SK-N-SH treated with all-trans-retinoic acid at 6 μM for 48 hours (cell line): Measurements from ENCODE around the gene SAP25.

Experiments
- ATAC-seq: fragments of 200-7000 bp; cut with Tn5 transposase; 3 replicates; pipeline ENCODE4 v1.9.1; 2020; ENCODE audit warnings: mild to moderate bottlenecking, moderate library complexity
- ARNTL ChIP-seq: fragments of 450-650 bp; formaldehyde crosslinking; IDR thresholded peaks from 2 replicates; pipeline ENCODE4 v1.5.0; 2020; ENCODE audit warnings: low read depth, mild to moderate bottlenecking, moderate library complexity, borderline replicate concordance
- BACH2 ChIP-seq: fragments of 250-450 bp; sonication (Bioruptor Pico); IDR thresholded peaks from 2 replicates; pipeline ENCODE4 v1.9.0; 2021; ENCODE audit warnings: mild to moderate bottlenecking, borderline replicate concordance
- CSDC2 ChIP-seq: fragments of 250-450 bp; sonication (Bioruptor Pico); IDR thresholded peaks from 2 replicates; pipeline ENCODE4 v1.5.0; 2020; ENCODE audit warnings: mild to moderate bottlenecking, moderate library complexity
- ESRRG ChIP-seq: fragments of 250-450 bp; sonication (Bioruptor Pico); IDR thresholded peaks from 2 replicates; pipeline ENCODE4 v1.6.1; 2021; ENCODE audit warnings: mild to moderate bottlenecking
- GLIS3 ChIP-seq: fragments of 250-450 bp; sonication (Bioruptor Pico); IDR thresholded peaks from 2 replicates; pipeline ENCODE4 v1.5.0; 2020; ENCODE audit warnings: mild to moderate bottlenecking, moderate library complexity
- ISL1 ChIP-seq: fragments of 250-450 bp; sonication (Bioruptor Pico); IDR thresholded peaks from 2 replicates; pipeline ENCODE4 v2.1.2; 2022; ENCODE audit warnings: mild to moderate bottlenecking, moderate library complexity
- OSR1 ChIP-seq: fragments of 250-450 bp; sonication (Bioruptor Pico); IDR thresholded peaks from 2 replicates; pipeline ENCODE4 v1.8.0; 2022; ENCODE audit warnings: moderate library complexity, mild to moderate bottlenecking, inconsistent platforms
- POU6F1 ChIP-seq: fragments of 250-450 bp; sonication (Bioruptor Pico); IDR thresholded peaks from 2 replicates; pipeline ENCODE4 v1.8.0; 2021; ENCODE audit warnings: low read depth, mild to moderate bottlenecking, moderate library complexity, borderline replicate concordance
- PPARA ChIP-seq: fragments of 250-450 bp; sonication (Bioruptor Pico); IDR thresholded peaks from 2 replicates; pipeline ENCODE4 v1.5.0; 2020; ENCODE audit warnings: mild to moderate bottlenecking, borderline replicate concordance
- RARB ChIP-seq: fragments of 250-450 bp; sonication (Bioruptor Pico); IDR thresholded peaks from 2 replicates; pipeline ENCODE4 v1.8.0; 2021; ENCODE audit warnings: mild to moderate bottlenecking, moderate library complexity
- SNAI2 ChIP-seq: fragments of 250-450 bp; sonication (Bioruptor Pico); IDR thresholded peaks from 2 replicates; pipeline ENCODE4 v1.5.0; 2020; ENCODE audit warnings: mild to moderate bottlenecking, moderate library complexity
- TCF4 ChIP-seq: fragments of 250-450 bp; sonication (Bioruptor Pico); IDR thresholded peaks from 2 replicates; pipeline ENCODE4 v1.8.0; 2021; ENCODE audit warnings: mild to moderate bottlenecking, moderate library complexity, borderline replicate concordance
- TOX ChIP-seq: fragments of 250-450 bp; sonication (Bioruptor Pico); IDR thresholded peaks from 2 replicates; pipeline ENCODE4 v1.8.0; 2021; ENCODE audit warnings: mild to moderate bottlenecking, moderate library complexity, borderline replicate concordance
- ZFP3 ChIP-seq: fragments of 250-450 bp; sonication (Bioruptor Pico); IDR thresholded peaks from 2 replicates; pipeline ENCODE4 v1.5.0; 2020; ENCODE audit warnings: mild to moderate bottlenecking, moderate library complexity
- ZFP30 ChIP-seq: fragments of 450-650 bp; formaldehyde crosslinking; IDR thresholded peaks from 2 replicates; pipeline ENCODE4 v1.5.0; 2022; ENCODE audit warnings: mild to moderate bottlenecking, moderate library complexity
- ZNF565 ChIP-seq: fragments of 450-650 bp; formaldehyde crosslinking; conservative IDR thresholded peaks from 2 replicates; pipeline ENCODE4 v1.5.0; 2020; ENCODE audit warnings: low read depth, mild to moderate bottlenecking, moderate library complexity
- ZNF70 ChIP-seq: fragments of 450-650 bp; formaldehyde crosslinking; IDR thresholded peaks from 2 replicates; pipeline ENCODE4 v1.5.0; 2020; ENCODE audit warnings: mild to moderate bottlenecking, moderate library complexity
- ZNF8 ChIP-seq: fragments of 450-650 bp; formaldehyde crosslinking; IDR thresholded peaks from 2 replicates; pipeline ENCODE4 v1.5.0; 2020; ENCODE audit warnings: mild to moderate bottlenecking, moderate library complexity
- TF ChIP-seq, protein P1 (sequence below): fragments of 250-450 bp; sonication (Bioruptor Pico); IDR thresholded peaks from 2 replicates; pipeline ENCODE4 v1.8.0; 2020; ENCODE audit warnings: mild to moderate bottlenecking, moderate library complexity, borderline replicate concordance
- TF ChIP-seq, protein P2 (sequence below): fragments of 250-450 bp; sonication (Bioruptor Pico); IDR thresholded peaks from 2 replicates; pipeline ENCODE4 v1.5.1; 2021; ENCODE audit warnings: mild to moderate bottlenecking, moderate library complexity
- TF ChIP-seq, protein P3 (sequence below): fragments of 250-450 bp; sonication (Bioruptor Pico); IDR thresholded peaks from 2 replicates; pipeline ENCODE4 v1.5.1; 2020; ENCODE audit warnings: low read depth, mild to moderate bottlenecking, moderate library complexity

SAP25 gene

GRCh38 chr7:100573691-100574361, at the start of gene SAP25:
Gene SAP25, minus strand, starts transcription at chr7:100573900. Its CDS starts 158 bp downstream, at chr7:100573742.
- ATAC-seq = no peak
- TF ChIP-seq, protein P1, sequence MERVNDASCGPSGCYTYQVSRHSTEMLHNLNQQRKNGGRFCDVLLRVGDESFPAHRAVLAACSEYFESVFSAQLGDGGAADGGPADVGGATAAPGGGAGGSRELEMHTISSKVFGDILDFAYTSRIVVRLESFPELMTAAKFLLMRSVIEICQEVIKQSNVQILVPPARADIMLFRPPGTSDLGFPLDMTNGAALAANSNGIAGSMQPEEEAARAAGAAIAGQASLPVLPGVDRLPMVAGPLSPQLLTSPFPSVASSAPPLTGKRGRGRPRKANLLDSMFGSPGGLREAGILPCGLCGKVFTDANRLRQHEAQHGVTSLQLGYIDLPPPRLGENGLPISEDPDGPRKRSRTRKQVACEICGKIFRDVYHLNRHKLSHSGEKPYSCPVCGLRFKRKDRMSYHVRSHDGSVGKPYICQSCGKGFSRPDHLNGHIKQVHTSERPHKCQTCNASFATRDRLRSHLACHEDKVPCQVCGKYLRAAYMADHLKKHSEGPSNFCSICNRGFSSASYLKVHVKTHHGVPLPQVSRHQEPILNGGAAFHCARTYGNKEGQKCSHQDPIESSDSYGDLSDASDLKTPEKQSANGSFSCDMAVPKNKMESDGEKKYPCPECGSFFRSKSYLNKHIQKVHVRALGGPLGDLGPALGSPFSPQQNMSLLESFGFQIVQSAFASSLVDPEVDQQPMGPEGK (CRISPR knock-in tag) = no peak
- TF ChIP-seq ZFP30 (CRISPR knock-in tag) (no peak), TCF4 (CRISPR knock-in tag) (no peak), TOX (CRISPR knock-in tag) (no peak), RARB (no peak), ESRRG (CRISPR knock-in tag) (no peak), GLIS3 (CRISPR knock-in tag) (no peak), ISL1 (CRISPR knock-in tag) (no peak), CSDC2 (CRISPR knock-in tag) (no peak), POU6F1 (CRISPR knock-in tag) (no peak), ZFP3 (CRISPR knock-in tag) (no peak), ARNTL (CRISPR knock-in tag) (no peak), PPARA (CRISPR knock-in tag) (no peak), ZNF565 (CRISPR knock-in tag) (no peak), ZNF70 (CRISPR knock-in tag) (no peak), OSR1 (CRISPR knock-in tag) (no peak), SNAI2 (CRISPR knock-in tag) (no peak), BACH2 (CRISPR knock-in tag) (no peak)
- TF ChIP-seq, protein P2, sequence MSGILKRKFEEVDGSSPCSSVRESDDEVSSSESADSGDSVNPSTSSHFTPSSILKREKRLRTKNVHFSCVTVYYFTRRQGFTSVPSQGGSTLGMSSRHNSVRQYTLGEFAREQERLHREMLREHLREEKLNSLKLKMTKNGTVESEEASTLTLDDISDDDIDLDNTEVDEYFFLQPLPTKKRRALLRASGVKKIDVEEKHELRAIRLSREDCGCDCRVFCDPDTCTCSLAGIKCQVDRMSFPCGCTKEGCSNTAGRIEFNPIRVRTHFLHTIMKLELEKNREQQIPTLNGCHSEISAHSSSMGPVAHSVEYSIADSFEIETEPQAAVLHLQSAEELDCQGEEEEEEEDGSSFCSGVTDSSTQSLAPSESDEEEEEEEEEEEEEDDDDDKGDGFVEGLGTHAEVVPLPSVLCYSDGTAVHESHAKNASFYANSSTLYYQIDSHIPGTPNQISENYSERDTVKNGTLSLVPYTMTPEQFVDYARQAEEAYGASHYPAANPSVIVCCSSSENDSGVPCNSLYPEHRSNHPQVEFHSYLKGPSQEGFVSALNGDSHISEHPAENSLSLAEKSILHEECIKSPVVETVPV (CRISPR knock-in tag) = no peak
- TF ChIP-seq, protein P3, sequence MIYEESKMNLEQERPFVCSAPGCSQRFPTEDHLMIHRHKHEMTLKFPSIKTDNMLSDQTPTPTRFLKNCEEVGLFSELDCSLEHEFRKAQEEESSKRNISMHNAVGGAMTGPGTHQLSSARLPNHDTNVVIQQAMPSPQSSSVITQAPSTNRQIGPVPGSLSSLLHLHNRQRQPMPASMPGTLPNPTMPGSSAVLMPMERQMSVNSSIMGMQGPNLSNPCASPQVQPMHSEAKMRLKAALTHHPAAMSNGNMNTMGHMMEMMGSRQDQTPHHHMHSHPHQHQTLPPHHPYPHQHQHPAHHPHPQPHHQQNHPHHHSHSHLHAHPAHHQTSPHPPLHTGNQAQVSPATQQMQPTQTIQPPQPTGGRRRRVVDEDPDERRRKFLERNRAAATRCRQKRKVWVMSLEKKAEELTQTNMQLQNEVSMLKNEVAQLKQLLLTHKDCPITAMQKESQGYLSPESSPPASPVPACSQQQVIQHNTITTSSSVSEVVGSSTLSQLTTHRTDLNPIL (CRISPR knock-in tag) = no peak

DNA sequence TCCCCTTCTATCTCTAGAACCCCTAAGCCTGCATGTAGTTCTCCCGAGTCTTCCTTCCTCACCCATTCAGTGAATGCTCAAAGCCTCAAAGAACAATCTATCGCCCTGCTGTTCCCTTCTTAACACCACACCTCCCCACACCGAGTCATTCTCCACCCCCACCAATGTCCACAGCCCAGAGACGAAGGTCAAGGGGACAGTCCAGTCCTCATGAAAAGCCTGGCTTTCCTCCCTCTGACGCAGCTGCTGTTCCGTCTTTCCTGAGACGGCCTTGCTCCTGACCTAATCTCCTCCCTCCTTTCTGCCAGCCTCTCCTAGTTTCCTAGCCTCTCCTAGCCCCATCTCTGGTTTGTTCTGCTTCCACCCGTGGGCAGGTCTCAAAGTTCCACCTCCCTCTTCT, 47.9 kb upstream of the SAP25 start:
- TF ChIP-seq TCF4 (CRISPR knock-in tag) (no peak), ZNF8 (CRISPR knock-in tag) (no peak), GLIS3 (CRISPR knock-in tag) (no peak), OSR1 (CRISPR knock-in tag) (no peak), CSDC2 (CRISPR knock-in tag) (no peak), RARB (no peak), BACH2 (CRISPR knock-in tag) (no peak), ZFP3 (CRISPR knock-in tag) (no peak), ARNTL (CRISPR knock-in tag) (no peak), ESRRG (CRISPR knock-in tag) (no peak)
- TF ChIP-seq, protein P3 (CRISPR knock-in tag) = no peak
- no peak for ATAC-seq

DNA sequence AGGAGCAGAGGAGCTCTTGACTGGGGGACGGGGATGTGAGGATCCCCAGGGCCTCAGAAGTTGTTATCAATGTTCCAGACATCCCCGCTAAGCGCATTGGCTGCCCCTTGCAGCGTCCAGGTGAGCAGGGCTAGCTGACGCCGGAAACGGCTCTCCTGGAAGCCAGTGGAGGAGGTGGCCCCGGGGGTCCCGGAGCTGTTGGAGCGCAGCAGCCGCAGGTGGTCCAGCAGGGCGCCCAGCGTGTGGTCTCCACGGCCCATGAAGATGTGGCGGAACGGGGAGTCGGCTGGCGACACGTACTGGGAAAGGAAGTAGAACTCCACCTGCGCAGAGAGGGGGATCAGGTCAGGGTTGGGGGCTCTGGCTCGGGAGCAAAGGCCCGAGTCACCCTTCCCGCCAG, 47.1 kb upstream of the SAP25 start:
- ATAC-seq = no peak
- TF ChIP-seq, protein P3 (CRISPR knock-in tag) = no peak
- TF ChIP-seq, protein P2 (CRISPR knock-in tag) = no peak
- TF ChIP-seq TOX (CRISPR knock-in tag) (no peak), RARB (no peak), ZFP30 (CRISPR knock-in tag) (no peak), OSR1 (CRISPR knock-in tag) (no peak)
